Neural progenitor cell (in vitro differentiated cells): ENCODE data around the gene CDC42BPA.

Experiments
- CTCF ChIP-seq: fragments of 200-600 bp; sonication (generic); IDR thresholded peaks from 2 replicates; pipeline ENCODE4 v1.5.1; 2017; ENCODE audit warnings: antibody characterized with exemption, mild to moderate bottlenecking
- EZH2 ChIP-seq: fragments of 200-600 bp; sonication (generic); IDR thresholded peaks from 2 replicates; pipeline ENCODE4 v1.6.1; 2017; ENCODE audit warnings: antibody characterized with exemption, mild to moderate bottlenecking, moderate library complexity

- TF ChIP-seq CTCF (no peak), EZH2 (no peak)
Observed at GRCh38 chr1:227362039-227362438, 43.7 kb upstream of the CDC42BPA start.
